OCI-LY3 (cell line): ENCODE results near the gene GPC4.

ENCODE experiments used
- H2AFZ ChIP-seq: fragments of 200-600, 300-600 bp; shearing (Covaris generic); 2 replicates; pipeline ENCODE4 v1.6.0; 2014; ENCODE audit warnings: antibody characterized with exemption, low read depth, low read length
- H3K27ac ChIP-seq: fragments of 200-600, 300-600 bp; sonication (generic); 2 replicates; pipeline ENCODE4 v1.5.1; 2014; ENCODE audit warnings: mild to moderate bottlenecking, low read length, moderate library complexity, mixed read lengths
- H3K27me3 ChIP-seq: fragments of 200-600, 300-600 bp; sonication (generic); 2 replicates; pipeline ENCODE4 v1.6.1; 2014; ENCODE audit warnings: low read depth, low read length, mixed read lengths
- H3K36me3 ChIP-seq: fragments of 200-600, 300-600 bp; sonication (generic); replicated peaks from 2 replicates; pipeline ENCODE3; 2014; ENCODE audit warnings: low read depth, low read length, mixed read lengths
- H3K4me1 ChIP-seq: fragments of 300-600, 200-600 bp; sonication (generic); 2 replicates; pipeline ENCODE4 v1.6.1; 2014; ENCODE audit warnings: low read length, mixed read lengths
- H3K4me2 ChIP-seq: fragments of 200-600, 300-600 bp; sonication (generic); 2 replicates; pipeline ENCODE4 v1.6.1; 2014; ENCODE audit warnings: low read length, mixed read lengths
- H3K4me3 ChIP-seq: fragments of 300-600, 200-600 bp; sonication (generic); 2 replicates; pipeline ENCODE4 v1.5.1; 2014; ENCODE audit warnings: antibody characterized with exemption, mild to moderate bottlenecking, low read length, moderate library complexity
- H3K79me2 ChIP-seq: fragments of 300-600, 200-600 bp; shearing (Covaris generic); 2 replicates; pipeline ENCODE4 v1.6.1; 2014; ENCODE audit warnings: mild to moderate bottlenecking, low read length, mixed read lengths
- H3K9ac ChIP-seq: fragments of 300-600, 200-600 bp; shearing (Covaris generic); 2 replicates; pipeline ENCODE4 v1.6.0; 2014; ENCODE audit warnings: mild to moderate bottlenecking, low read length, moderate library complexity
- H3K9me3 ChIP-seq: fragments of 200-600, 300-600 bp; shearing (Covaris generic); 2 replicates; pipeline ENCODE4 v1.6.1; 2014; ENCODE audit warnings: low read length, mixed read lengths; ENCODE audit not compliant: insufficient read depth
- H4K20me1 ChIP-seq: fragments of 200-600, 300-600 bp; sonication (generic); 2 replicates; pipeline ENCODE4 v1.6.1; 2016; ENCODE audit warnings: low read length, mixed read lengths; ENCODE audit not compliant: insufficient read depth
- EZH2phosphoT487 ChIP-seq: fragments of 200-600 bp; shearing (Covaris generic); IDR thresholded peaks from 2 replicates; pipeline ENCODE4 v1.6.1; 2018; ENCODE audit warnings: antibody characterized with exemption, mixed run types, low read depth
- TF ChIP-seq, protein P1 (sequence below): fragments of 200-600, 300-600 bp; sonication (generic); IDR thresholded peaks from 2 replicates; pipeline ENCODE4 v1.5.1; 2014; ENCODE audit warnings: antibody characterized with exemption, low read length, low read depth

The GPC4 gene

DNA sequence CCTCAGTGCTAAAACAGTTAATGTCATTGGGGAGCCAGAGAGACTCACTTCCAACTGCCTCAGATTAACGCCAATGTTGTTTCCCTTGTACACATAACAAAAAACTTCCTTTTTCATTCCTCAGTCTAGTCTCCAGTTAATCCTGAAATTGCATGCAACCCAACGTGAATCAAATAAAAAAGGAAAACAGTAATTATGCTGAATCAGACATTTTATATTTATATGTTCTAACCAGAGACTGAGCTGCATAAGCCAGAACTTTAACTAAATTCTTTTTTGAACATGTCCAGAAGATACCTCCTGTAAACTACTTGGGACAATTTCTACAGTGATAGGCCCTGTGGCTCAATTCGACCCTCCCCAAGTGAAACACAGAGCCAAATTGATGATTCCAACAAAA is 4.7 kb downstream of the GPC4 start:
- Histone ChIP-seq H3K9me3 (no peaks in the 10 kb centered on the region), H3K4me2 (no peak overlapping the region), H3K4me1 (no peaks in the 10 kb centered on the region), H3K79me2 (no peaks in the 10 kb centered on the region), H3K36me3 (no peaks in the 10 kb centered on the region), H2AFZ (no peak overlapping the region), H3K27me3 (no peaks in the 10 kb centered on the region), H3K4me3 (no peak overlapping the region), H3K27ac (no peak overlapping the region), H4K20me1 (no peaks in the 10 kb centered on the region), H3K9ac (no peak overlapping the region)
- TF ChIP-seq, protein P1, sequence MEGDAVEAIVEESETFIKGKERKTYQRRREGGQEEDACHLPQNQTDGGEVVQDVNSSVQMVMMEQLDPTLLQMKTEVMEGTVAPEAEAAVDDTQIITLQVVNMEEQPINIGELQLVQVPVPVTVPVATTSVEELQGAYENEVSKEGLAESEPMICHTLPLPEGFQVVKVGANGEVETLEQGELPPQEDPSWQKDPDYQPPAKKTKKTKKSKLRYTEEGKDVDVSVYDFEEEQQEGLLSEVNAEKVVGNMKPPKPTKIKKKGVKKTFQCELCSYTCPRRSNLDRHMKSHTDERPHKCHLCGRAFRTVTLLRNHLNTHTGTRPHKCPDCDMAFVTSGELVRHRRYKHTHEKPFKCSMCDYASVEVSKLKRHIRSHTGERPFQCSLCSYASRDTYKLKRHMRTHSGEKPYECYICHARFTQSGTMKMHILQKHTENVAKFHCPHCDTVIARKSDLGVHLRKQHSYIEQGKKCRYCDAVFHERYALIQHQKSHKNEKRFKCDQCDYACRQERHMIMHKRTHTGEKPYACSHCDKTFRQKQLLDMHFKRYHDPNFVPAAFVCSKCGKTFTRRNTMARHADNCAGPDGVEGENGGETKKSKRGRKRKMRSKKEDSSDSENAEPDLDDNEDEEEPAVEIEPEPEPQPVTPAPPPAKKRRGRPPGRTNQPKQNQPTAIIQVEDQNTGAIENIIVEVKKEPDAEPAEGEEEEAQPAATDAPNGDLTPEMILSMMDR = no peak
- TF ChIP-seq EZH2phosphoT487 = no peak

DNA sequence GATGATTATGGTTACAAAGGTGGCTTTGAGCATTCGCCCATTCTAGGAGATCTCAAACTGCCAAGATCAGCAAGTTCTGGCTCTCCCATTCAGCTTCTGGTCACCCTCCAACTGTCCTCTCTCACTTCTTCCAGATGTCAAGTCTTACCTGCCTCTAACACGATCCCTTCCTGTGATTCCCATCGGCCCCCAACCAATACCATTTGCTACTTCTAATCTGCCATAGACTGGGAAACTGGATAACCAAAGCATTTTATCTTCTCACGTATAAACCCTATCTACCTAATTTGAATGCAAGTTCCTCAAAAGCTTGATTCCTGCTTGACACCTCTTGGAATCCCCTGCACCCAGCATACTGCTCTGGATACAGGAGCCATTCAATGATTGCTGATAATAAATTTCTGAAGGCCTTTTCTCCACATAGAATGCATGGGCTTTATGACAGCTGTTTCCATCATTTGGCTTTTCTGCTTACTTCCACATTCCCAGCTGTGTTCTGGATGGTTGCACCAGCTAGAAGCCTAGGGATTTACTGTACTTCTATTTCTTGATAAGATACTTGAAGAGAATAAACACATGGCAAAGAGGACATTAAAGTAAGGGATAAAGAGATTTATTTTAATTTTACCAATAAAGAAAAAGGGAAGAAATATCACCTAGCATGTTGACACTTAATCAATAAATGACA is 9.6 kb downstream of the GPC4 start:
- H3K27ac ChIP-seq = no peak overlapping the region
- no peak overlapping the region for H3K4me2 ChIP-seq
- no peaks in the 10 kb centered on the region for H4K20me1 ChIP-seq
- H3K9ac ChIP-seq = no peak overlapping the region
- H3K79me2 ChIP-seq = no peaks in the 10 kb centered on the region
- no peaks in the 10 kb centered on the region for H3K4me1 ChIP-seq
- no peaks in the 10 kb centered on the region for H3K36me3 ChIP-seq
- no peak overlapping the region for H3K4me3 ChIP-seq
- H2AFZ ChIP-seq = no peak overlapping the region
- no peaks in the 10 kb centered on the region for H3K27me3 ChIP-seq
- no peaks in the 10 kb centered on the region for H3K9me3 ChIP-seq
- TF ChIP-seq, protein P1 = no peak
- TF ChIP-seq EZH2phosphoT487 = no peak

DNA sequence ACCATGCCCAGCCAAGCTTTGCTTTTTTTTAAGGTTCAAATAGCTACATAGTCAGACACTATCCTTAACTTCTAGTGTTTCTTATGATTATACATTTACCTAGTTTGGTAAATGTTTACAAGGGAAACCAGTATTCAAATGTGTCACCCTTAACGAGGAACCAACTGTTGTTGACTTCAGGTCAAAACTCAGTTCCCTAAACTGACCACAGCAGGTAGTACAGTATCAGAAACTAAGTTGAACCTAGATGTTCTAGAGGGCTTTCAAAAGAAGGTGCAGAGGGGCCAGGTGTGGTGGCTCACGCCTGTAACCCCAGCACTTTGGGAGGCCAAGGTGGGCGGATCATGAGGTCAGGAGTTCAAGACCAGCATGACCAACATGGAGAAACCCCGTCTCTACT is 11.3 kb downstream of the GPC4 start:
- H3K36me3 ChIP-seq = no peaks in the 10 kb centered on the region

DNA sequence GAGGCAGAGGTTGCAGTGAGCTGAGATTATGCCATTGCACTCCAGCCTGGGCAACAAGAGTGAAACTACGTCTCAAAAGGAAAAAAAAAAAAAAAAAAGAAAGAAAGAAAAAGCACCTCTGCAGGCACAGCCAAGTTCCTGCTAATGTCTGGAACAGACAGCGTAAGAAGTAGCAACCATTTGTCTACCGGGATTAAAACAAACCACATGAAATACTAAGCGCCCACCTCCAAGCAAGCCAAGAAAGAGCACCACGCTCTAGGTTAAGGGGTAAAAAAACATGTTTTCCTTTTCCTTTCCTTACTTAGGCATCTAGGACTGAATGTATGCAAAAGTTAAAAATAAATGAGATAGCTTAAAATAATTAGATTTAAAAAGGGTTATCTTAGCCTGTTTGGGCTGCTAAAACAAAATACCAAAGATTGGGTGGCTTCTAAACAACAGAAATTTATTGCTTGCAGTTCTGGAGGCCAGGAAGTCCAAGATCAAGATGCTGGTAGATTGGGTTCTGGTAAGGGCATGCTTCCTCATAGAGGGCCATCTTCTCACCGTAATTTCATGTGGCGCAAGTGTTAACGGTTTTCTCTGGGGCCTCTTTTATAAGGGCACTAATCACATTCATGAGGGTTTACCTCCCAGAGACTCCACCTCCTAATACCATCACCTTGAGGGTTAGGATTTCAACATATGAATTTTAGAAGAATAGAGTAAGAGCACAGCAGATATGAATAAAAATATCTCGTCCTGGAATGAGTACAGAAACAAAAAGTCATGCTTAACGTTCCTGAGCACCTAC is 12.3 kb downstream of the GPC4 start:
- no peak overlapping the region for H2AFZ ChIP-seq
- no peak overlapping the region for H3K4me2 ChIP-seq

More for the DNA sequence above, 11.3 kb downstream of the GPC4 start:
- H3K4me2 ChIP-seq = no peak overlapping the region
- no peaks in the 10 kb centered on the region for H3K4me1 ChIP-seq
- no peaks in the 10 kb centered on the region for H3K9me3 ChIP-seq
- no peaks in the 10 kb centered on the region for H3K79me2 ChIP-seq
- no peaks in the 10 kb centered on the region for H3K27me3 ChIP-seq
- no peak for TF ChIP-seq EZH2phosphoT487
- TF ChIP-seq, protein P1 = no peak
- no peak overlapping the region for H2AFZ ChIP-seq
- H3K4me3 ChIP-seq = no peak overlapping the region
- H4K20me1 ChIP-seq = no peaks in the 10 kb centered on the region
- H3K27ac ChIP-seq = no peak overlapping the region
- H3K9ac ChIP-seq = no peak overlapping the region

More for the DNA sequence above, 12.3 kb downstream of the GPC4 start:
- Histone ChIP-seq H3K9ac (no peak overlapping the region), H4K20me1 (no peaks in the 10 kb centered on the region), H3K27ac (no peak overlapping the region), H3K36me3 (no peaks in the 10 kb centered on the region), H3K4me1 (no peaks in the 10 kb centered on the region), H3K79me2 (no peaks in the 10 kb centered on the region), H3K4me3 (no peak overlapping the region), H3K27me3 (no peaks in the 10 kb centered on the region), H3K9me3 (no peaks in the 10 kb centered on the region)
- TF ChIP-seq, protein P1 = no peak
- TF ChIP-seq EZH2phosphoT487 = no peak
